ENCODE results near the gene CTNNA3. TPM values are rescaled to one million over a fixed set of nuclear protein-coding genes. Genes with fewer than 3 reads are reported as not detected.

CTNNA3 gene
- total RNA-seq, 1 experiment from 2014 or later = 0.32 TPM

DNA sequence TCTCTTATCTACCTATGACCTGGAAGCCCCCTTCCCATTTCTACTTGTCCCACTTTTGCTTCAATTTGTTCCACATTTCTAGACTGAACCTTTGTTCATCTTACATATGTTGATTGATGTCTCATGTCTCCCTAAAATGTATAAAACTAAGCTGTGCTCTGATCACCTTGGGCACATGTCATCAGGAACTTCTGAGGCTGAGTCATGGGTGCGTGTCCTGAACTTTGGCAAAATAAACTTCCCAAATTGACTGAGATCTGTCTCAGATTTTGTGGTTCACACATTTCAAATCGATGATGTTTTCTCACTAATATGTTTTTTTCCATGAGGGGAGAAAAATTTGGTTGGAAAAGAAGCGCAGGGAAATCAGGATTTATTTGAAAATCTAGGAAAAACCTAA is 1176.4 kb downstream of the CTNNA3 start:
- DNase-seq (ENCODE audit: low read depth, low spot score) = no peak
- H3K4me1 ChIP-seq (ENCODE audit: control insufficient read depth in 1 of 2, insufficient read depth in 2 of 2, low read length in 2 of 2) = no peaks in the 10 kb centered on the region
- ATAC-seq = no peak
- no peaks in the 10 kb centered on the region for H3K9me2 ChIP-seq (ENCODE audit: insufficient read depth)
- H3K79me2 ChIP-seq (ENCODE audit: insufficient read depth, low read length) = no peaks in the 10 kb centered on the region
- H3K36me3 ChIP-seq (ENCODE audit: control insufficient read depth in 1 of 2, insufficient read depth in 2 of 2, low read length in 2 of 2) = no peaks in the 10 kb centered on the region
- no peaks in the 10 kb centered on the region for H4K20me1 ChIP-seq (ENCODE audit: insufficient read depth)
- H3K4me3 ChIP-seq (replicated peaks in 1 of 2; ENCODE audit: low read depth in 1 of 2, low read length in 2 of 2) = no peak overlapping the region
- intact Hi-C loops (cut with micrococcal nuclease) = no loop called here
- no peak for TF ChIP-seq CBX3 (IDR thresholded peaks at IDR 0.05; ENCODE audit: low read depth)
- no peak overlapping the region for H3K4me2 ChIP-seq (ENCODE audit: low read length)
- POLR2A ChIA-PET = no interaction called here
- H3K9ac ChIP-seq (ENCODE audit: low read length) = no peak overlapping the region
- RAD21 ChIA-PET (ENCODE audit: low non-redundant PET in 1 of 2, low total read pairs in 2 of 2, uncharacterized antibody in 2 of 2, unreplicated experiment in 2 of 2) = no interaction called here
- CTCF ChIA-PET = no interaction called here
- no peaks in the 10 kb centered on the region for H3K9me3 ChIP-seq (ENCODE audit: control insufficient read depth in 1 of 2, insufficient read depth in 1 of 2, low read depth in 1 of 2, low read length in 2 of 2)
- BruUV-seq (replicated peaks) = no TSS peak
- no peak overlapping the region for H2AFZ ChIP-seq (ENCODE audit: low read depth, low read length, poor library complexity, severe bottlenecking)
- no peaks in the 10 kb centered on the region for H3K27me3 ChIP-seq (ENCODE audit: insufficient read depth, low read length)
- H3K27ac ChIP-seq (ENCODE audit: low read depth, low read length) = no peak overlapping the region

DNA sequence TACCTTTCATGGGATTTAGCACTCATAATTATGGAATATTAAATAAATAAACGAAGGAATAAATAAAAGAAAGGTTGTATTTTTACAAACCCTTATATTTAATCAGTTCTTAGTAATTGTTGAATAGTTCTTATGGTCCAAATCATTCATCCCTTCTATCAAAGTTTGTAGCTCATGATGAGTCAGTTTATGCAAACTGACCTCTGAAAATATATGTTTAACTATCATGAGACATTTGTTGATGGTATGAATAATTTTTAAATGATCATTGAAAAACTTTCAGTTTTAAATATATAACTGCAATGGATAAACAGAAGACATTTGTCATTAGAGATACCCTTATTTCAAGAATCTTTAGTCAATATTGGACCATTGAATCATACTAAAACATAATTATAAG is 1181.3 kb downstream of the CTNNA3 start:
- no peak overlapping the region for H3K9ac ChIP-seq (ENCODE audit: low read length)
- intact Hi-C loops (cut with micrococcal nuclease) = no loop called here

DNA sequence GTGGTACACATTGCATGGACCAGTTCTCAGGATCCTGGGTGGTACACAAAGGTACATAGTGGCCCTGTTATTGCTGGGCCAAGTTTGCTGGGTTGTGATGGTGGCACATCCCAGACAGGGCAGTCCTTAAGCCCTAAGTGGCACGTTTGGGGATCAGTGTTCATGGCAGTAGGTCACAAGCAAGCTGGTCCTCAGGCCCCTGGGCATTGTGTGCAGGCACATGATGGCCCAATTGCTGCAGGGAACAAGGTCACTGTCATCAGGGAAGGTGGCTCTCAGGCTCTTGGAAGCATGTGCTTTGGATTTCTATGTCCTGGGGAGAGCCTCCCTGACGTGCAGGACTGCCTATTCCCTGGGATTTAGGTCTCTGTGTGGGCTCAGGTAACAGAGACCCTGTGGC is 1182.5 kb downstream of the CTNNA3 start:
- ChIA-PET POLR2A (no interaction called here), RAD21 (ENCODE audit: low non-redundant PET in 1 of 2, low total read pairs in 2 of 2, uncharacterized antibody in 2 of 2, unreplicated experiment in 2 of 2) (no interaction called here), CTCF (no interaction called here)
- Histone ChIP-seq H4K20me1 (ENCODE audit: insufficient read depth) (no peaks in the 10 kb centered on the region), H3K4me1 (ENCODE audit: control insufficient read depth in 1 of 2, insufficient read depth in 2 of 2, low read length in 2 of 2) (no peaks in the 10 kb centered on the region), H3K4me3 (replicated peaks in 1 of 2; ENCODE audit: low read depth in 1 of 2, low read length in 2 of 2) (no peak overlapping the region), H3K27me3 (ENCODE audit: insufficient read depth, low read length) (no peaks in the 10 kb centered on the region), H2AFZ (ENCODE audit: low read depth, low read length, poor library complexity, severe bottlenecking) (no peak overlapping the region), H3K27ac (ENCODE audit: low read depth, low read length) (no peak overlapping the region), H3K9me2 (ENCODE audit: insufficient read depth) (no peaks in the 10 kb centered on the region), H3K4me2 (ENCODE audit: low read length) (no peak overlapping the region), H3K79me2 (ENCODE audit: insufficient read depth, low read length) (no peaks in the 10 kb centered on the region), H3K9ac (ENCODE audit: low read length) (no peak overlapping the region), H3K36me3 (ENCODE audit: control insufficient read depth in 1 of 2, insufficient read depth in 2 of 2, low read length in 2 of 2) (no peaks in the 10 kb centered on the region), H3K9me3 (ENCODE audit: control insufficient read depth in 1 of 2, insufficient read depth in 1 of 2, low read depth in 1 of 2, low read length in 2 of 2) (no peaks in the 10 kb centered on the region)
- BruUV-seq (replicated peaks) = no TSS peak
- TF ChIP-seq, protein P1, sequence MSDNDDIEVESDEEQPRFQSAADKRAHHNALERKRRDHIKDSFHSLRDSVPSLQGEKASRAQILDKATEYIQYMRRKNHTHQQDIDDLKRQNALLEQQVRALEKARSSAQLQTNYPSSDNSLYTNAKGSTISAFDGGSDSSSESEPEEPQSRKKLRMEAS (IDR thresholded peaks at IDR 0.05) = no peak
- TF ChIP-seq ELF1 (IDR thresholded peaks at IDR 0.05; ENCODE audit: borderline replicate concordance, low read depth) = no peak
- no peak for TF ChIP-seq SIN3A (IDR thresholded peaks at IDR 0.05; ENCODE audit: low read depth)
- TF ChIP-seq SP1 (IDR thresholded peaks at IDR 0.05; ENCODE audit: low read depth) = no peak
- TF ChIP-seq JUND (IDR thresholded peaks at IDR 0.05) = no peak
- no peak for TF ChIP-seq RAD21 (IDR thresholded peaks at IDR 0.05; ENCODE audit: low read depth)
- TF ChIP-seq, protein P2, sequence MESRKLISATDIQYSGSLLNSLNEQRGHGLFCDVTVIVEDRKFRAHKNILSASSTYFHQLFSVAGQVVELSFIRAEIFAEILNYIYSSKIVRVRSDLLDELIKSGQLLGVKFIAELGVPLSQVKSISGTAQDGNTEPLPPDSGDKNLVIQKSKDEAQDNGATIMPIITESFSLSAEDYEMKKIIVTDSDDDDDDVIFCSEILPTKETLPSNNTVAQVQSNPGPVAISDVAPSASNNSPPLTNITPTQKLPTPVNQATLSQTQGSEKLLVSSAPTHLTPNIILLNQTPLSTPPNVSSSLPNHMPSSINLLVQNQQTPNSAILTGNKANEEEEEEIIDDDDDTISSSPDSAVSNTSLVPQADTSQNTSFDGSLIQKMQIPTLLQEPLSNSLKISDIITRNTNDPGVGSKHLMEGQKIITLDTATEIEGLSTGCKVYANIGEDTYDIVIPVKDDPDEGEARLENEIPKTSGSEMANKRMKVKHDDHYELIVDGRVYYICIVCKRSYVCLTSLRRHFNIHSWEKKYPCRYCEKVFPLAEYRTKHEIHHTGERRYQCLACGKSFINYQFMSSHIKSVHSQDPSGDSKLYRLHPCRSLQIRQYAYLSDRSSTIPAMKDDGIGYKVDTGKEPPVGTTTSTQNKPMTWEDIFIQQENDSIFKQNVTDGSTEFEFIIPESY (IDR thresholded peaks at IDR 0.05; ENCODE audit: extremely low read depth, insufficient replicate concordance, low read length) = no peak
- no peak for TF ChIP-seq ZNF274 (IDR thresholded peaks at IDR 0.05; ENCODE audit: low read depth, low read length)
- no peak for TF ChIP-seq CEBPB (IDR thresholded peaks at IDR 0.05; ENCODE audit: low read depth)
- no peak for TF ChIP-seq POLR2AphosphoS5 (IDR thresholded peaks at IDR 0.05; ENCODE audit: low read depth, low read length)
- intact Hi-C loops (cut with micrococcal nuclease) = no loop called here
- no peak for ATAC-seq
- DNase-seq (ENCODE audit: low read depth, low spot score) = no peak

More for the DNA sequence above, 1181.3 kb downstream of the CTNNA3 start:
- no peaks in the 10 kb centered on the region for H4K20me1 ChIP-seq (ENCODE audit: insufficient read depth)
- H3K9me3 ChIP-seq (ENCODE audit: control insufficient read depth in 1 of 2, insufficient read depth in 1 of 2, low read depth in 1 of 2, low read length in 2 of 2) = no peaks in the 10 kb centered on the region
- H3K36me3 ChIP-seq (ENCODE audit: control insufficient read depth in 1 of 2, insufficient read depth in 2 of 2, low read length in 2 of 2) = no peaks in the 10 kb centered on the region
- H3K4me1 ChIP-seq (ENCODE audit: control insufficient read depth in 1 of 2, insufficient read depth in 2 of 2, low read length in 2 of 2) = no peaks in the 10 kb centered on the region
- CTCF ChIA-PET = no interaction called here
- ATAC-seq = no peak
- H3K27me3 ChIP-seq (ENCODE audit: insufficient read depth, low read length) = no peaks in the 10 kb centered on the region
- no TSS peak for BruUV-seq (replicated peaks)
- no peaks in the 10 kb centered on the region for H3K9me2 ChIP-seq (ENCODE audit: insufficient read depth)
- no peak for TF ChIP-seq RAD21 (IDR thresholded peaks at IDR 0.05; ENCODE audit: low read depth)
- RAD21 ChIA-PET (ENCODE audit: low non-redundant PET in 1 of 2, low total read pairs in 2 of 2, uncharacterized antibody in 2 of 2, unreplicated experiment in 2 of 2) = no interaction called here
- no peak overlapping the region for H3K4me2 ChIP-seq (ENCODE audit: low read length)
- H3K79me2 ChIP-seq (ENCODE audit: insufficient read depth, low read length) = no peaks in the 10 kb centered on the region
- H2AFZ ChIP-seq (ENCODE audit: low read depth, low read length, poor library complexity, severe bottlenecking) = no peak overlapping the region
- POLR2A ChIA-PET = no interaction called here
- no peak for DNase-seq (ENCODE audit: low read depth, low spot score)
- no peak overlapping the region for H3K4me3 ChIP-seq (replicated peaks in 1 of 2; ENCODE audit: low read depth in 1 of 2, low read length in 2 of 2)
- no peak overlapping the region for H3K27ac ChIP-seq (ENCODE audit: low read depth, low read length)
